Activated naive CD4-positive, alpha-beta T cell treated with anti-CD3 and anti-CD28 coated beads, Interleukin-2, amount 10 ng/mL, durations not matched to agents 7 days and 5 days (primary cell): ENCODE measurements around the gene CD46.
"Not testable (repeated sequence)": the region's sequence is repeated elsewhere in the genome, so short reads cannot be mapped to it uniquely, and the experiment has no call there.

ENCODE experiments used
- CTCF ChIA-PET: fragments of 350-600 bp; sonication (Branson Sonifier 250); formaldehyde crosslinking; loops from one replicate; lab custom pipeline; 2021; ENCODE audit warnings: antibody characterized with exemption; lab: Charles Lee
- DNase-seq: peaks from one replicate; pipeline ENCODE4 v3.0.0-alpha.2; 2020
- H3K27ac Mint-ChIP-seq: one replicate; pipeline ENCODE4 v1.8.0; 2021; ENCODE audit warnings: mild to moderate bottlenecking, moderate library complexity, mixed read lengths
- H3K27me3 Mint-ChIP-seq: one replicate; pipeline ENCODE4 v1.8.0; 2021; ENCODE audit warnings: mild to moderate bottlenecking, mixed read lengths
- H3K36me3 Mint-ChIP-seq: one replicate; pipeline ENCODE4 v1.8.0; 2021; ENCODE audit warnings: mixed read lengths
- H3K4me1 Mint-ChIP-seq: one replicate; pipeline ENCODE4 v1.8.0; 2021; ENCODE audit warnings: mixed read lengths
- H3K4me3 Mint-ChIP-seq: one replicate; pipeline ENCODE4 v1.8.0; 2021; ENCODE audit warnings: mild to moderate bottlenecking, moderate library complexity, mixed read lengths
- H3K9me3 Mint-ChIP-seq: one replicate; pipeline ENCODE4 v1.8.0; 2021; ENCODE audit warnings: mixed read lengths

The CD46 gene

DNA sequence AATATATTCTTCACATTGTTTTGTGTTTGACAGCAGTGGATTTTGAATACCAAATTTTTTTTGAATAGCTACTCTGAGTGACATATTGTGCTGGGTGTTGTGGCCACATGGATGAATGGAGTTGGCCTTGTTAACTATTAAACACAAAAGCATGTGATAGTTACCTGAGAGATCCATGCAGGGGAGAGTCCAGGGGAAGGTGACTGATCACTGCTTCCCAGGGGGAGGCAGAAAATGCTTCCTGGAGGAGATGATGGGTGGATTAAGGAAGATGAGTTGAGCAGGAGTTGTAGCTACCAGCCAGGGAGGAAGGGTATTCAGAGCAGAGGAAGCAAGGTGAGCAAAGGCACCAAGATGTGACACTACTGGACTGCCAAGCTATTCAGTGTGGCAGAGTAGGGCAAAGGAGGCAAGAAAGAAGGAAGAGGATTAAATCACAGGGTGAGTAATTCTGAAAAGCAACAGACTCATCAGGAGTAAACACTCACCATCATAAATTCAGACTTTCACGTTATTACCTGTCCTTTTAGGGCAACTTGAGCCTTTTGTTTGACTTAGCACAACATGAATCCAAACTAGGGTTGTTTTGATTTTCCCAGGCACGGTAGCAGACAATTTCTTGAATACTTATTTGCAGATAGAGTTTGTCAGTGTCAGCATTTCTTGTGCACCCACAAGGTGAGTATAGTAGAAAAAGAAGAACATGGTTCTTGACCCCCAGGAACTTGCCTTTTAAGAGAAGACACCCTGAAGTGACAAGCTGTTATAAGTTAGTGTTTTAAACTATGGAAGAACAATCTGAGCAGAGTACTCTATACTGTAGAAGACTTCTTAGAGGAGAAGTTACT lies 4.2 kb downstream of the CD46 start:
- Mint-ChIP-seq H3K36me3 (peaks cover 61% of the 10 kb centered on the region), H3K27me3 (no peaks in the 10 kb centered on the region), H3K4me1 (peaks cover 58% of the 10 kb centered on the region), H3K27ac (no peak overlapping the region), H3K9me3 (no peaks in the 10 kb centered on the region), H3K4me3 (no peak overlapping the region)
- DNase-seq = no peak
- CTCF ChIA-PET = interaction anchor here (1.0 kb wide), 1 partner anchor 41 kb away, joined by 6 read pairs; no protein-coding TSS in a partner anchor

DNA sequence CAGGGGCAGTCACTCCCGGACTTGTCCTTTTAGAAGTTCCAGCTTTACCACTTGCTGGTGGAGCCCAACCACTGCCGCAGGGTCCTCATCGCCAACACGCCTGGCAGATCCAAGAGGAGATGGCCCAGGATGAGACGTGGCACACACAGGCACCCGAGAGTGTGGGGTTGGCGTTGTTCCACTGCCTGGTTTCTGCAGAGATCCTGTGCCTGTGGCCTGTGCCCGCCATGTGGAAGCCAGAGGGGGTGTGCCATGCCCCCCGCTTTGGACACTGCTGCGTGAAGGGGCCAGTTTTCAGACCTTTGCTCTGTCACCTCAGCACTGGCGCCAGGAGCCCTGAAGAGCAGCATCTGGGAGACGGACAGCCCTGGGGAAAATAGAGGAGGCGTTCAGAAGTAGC lies 10.8 kb downstream of the CD46 start:
- DNase-seq = no peak
- no peaks in the 10 kb centered on the region for H3K27me3 Mint-ChIP-seq
- CTCF ChIA-PET = interaction anchor here (1.3 kb wide), 1 partner anchor 35 kb away, joined by 4 read pairs; no protein-coding TSS in a partner anchor
- peaks cover 75% of the 10 kb centered on the region for H3K36me3 Mint-ChIP-seq
- no peak overlapping the region for H3K27ac Mint-ChIP-seq
- H3K4me3 Mint-ChIP-seq = no peak overlapping the region
- peaks cover 7% of the 10 kb centered on the region for H3K4me1 Mint-ChIP-seq
- H3K9me3 Mint-ChIP-seq = peaks cover 5% of the 10 kb centered on the region

DNA sequence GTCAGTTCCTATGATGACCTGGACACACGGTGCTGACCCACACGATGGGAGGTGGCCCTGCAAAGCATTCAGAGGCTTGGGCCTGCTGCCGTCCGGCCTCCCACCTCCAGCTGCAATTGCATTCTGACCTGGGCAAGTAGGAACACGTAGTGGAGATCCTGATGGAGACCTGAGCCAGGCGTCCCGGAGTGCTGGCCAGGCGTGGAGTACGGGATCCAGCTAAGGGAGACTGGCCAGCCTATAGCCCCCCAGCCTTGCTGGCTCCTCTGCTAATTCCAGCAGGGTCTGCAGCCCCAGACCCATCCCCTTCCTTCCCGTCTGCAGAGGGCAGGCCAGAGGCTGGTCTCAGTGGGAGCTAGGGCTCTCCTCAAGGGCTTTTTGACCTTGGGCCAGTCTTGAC lies 11.2 kb downstream of the CD46 start:
- Mint-ChIP-seq H3K4me3 (no peak overlapping the region), H3K27ac (no peak overlapping the region), H3K36me3 (peaks cover 73% of the 10 kb centered on the region), H3K27me3 (no peaks in the 10 kb centered on the region), H3K4me1 (peaks cover 4% of the 10 kb centered on the region), H3K9me3 (peaks cover 5% of the 10 kb centered on the region)
- no peak for DNase-seq
- CTCF ChIA-PET = interaction anchor here (1.3 kb wide), 1 partner anchor 34 kb away, joined by 4 read pairs; no protein-coding TSS in a partner anchor

DNA sequence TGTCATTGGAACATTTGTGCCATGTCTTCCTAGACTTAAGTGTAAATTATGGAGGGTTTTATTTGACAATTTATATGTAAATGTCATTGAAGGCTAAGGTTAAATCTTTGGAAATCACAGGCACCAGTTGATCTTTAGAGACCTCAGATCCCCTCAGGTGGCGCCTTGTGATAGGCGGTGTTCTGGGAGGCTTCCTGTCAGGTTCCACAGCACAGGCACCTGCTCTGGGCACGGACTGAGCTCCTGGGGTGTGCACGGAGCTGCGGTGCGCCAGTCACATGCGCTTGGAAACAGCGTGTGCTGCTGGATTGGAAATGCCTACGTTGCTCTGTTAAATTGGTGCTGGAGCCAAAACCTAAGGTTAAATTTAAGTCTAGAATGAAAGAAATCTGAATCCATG lies 12.1 kb downstream of the CD46 start:
- DNase-seq = no peak
- H3K4me1 Mint-ChIP-seq = peaks cover 3% of the 10 kb centered on the region
- peaks cover 5% of the 10 kb centered on the region for H3K9me3 Mint-ChIP-seq
- H3K27me3 Mint-ChIP-seq = no peaks in the 10 kb centered on the region
- H3K27ac Mint-ChIP-seq = no peak overlapping the region
- peaks cover 75% of the 10 kb centered on the region for H3K36me3 Mint-ChIP-seq
- no peak overlapping the region for H3K4me3 Mint-ChIP-seq
- CTCF ChIA-PET = interaction anchor here (1.3 kb wide), 1 partner anchor 33 kb away, joined by 4 read pairs; no protein-coding TSS in a partner anchor

DNA sequence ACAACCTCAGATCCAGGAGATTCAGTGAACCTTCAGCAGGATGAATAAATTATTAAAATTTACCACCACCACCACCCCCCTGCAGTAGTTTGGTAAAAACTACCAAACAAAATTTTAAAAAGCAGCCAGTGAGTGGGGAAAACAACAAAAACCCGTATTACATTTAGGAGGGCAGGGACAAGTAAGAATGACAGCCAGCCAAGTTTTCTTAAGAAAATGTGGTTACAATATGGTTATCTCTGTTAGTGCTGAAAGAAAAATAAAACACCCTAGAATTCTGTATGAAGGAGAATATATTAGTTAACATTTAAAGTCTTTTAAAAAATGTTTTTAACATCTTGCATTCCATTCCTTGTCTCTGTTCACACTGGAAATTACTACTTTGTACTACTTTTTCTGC lies 14.7 kb downstream of the CD46 start:
- peaks cover 85% of the 10 kb centered on the region for H3K36me3 Mint-ChIP-seq
- no peaks in the 10 kb centered on the region for H3K27me3 Mint-ChIP-seq
- DNase-seq = no peak
- H3K4me1 Mint-ChIP-seq = peaks cover 3% of the 10 kb centered on the region
- no peak overlapping the region for H3K27ac Mint-ChIP-seq
- peaks cover 16% of the 10 kb centered on the region for H3K9me3 Mint-ChIP-seq
- no peak overlapping the region for H3K4me3 Mint-ChIP-seq
- CTCF ChIA-PET = no interaction called here

DNA sequence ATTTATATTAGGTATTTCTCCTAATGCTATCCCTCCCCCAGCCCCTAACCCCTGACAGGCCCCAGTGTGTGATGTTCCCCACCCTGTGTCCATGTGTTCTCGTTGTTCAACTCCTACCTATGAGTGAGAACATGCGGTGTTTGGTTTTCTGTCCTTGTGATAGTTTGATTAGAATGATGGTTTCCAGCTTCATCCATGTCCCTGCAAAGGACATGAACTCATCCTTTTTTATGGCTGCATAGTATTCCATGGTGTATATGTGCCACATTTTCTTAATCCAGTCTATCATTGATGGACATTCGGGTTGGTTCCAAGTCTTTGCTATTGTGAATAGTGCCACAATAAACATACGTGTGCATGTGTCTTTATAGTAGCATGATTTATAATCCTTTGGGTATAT lies 18.7 kb downstream of the CD46 start:
- H3K27me3 Mint-ChIP-seq, CTCF ChIA-PET, H3K4me1 Mint-ChIP-seq, H3K27ac Mint-ChIP-seq, DNase-seq, H3K4me3 Mint-ChIP-seq: not testable (repeated sequence)
- H3K36me3 Mint-ChIP-seq = peaks cover 90% of the 10 kb centered on the region
- H3K9me3 Mint-ChIP-seq = peaks cover 17% of the 10 kb centered on the region

DNA sequence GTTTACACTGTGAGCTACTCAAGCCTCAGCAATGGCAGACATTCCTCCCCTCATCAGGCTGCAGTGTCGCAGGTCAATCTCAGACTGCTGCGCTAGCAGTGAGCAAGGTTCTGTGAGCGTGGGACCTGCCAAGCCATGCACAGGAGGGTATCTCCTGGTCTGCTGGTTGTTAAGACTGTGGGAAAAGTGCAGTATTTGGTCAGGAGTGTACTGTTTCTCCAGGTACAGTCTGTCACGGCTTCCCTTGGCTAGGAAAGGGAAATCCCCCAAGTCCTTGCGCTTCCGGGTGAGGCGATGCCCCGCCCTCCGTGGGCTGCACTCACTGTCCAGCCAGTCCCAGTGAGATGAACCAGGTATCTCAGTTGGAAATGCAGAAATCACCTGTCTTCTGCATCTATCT lies 24.2 kb downstream of the CD46 start:
- DNase-seq, H3K4me1 Mint-ChIP-seq, H3K27ac Mint-ChIP-seq, H3K4me3 Mint-ChIP-seq, H3K27me3 Mint-ChIP-seq, CTCF ChIA-PET: not testable (repeated sequence)
- Mint-ChIP-seq H3K36me3 (peaks cover 93% of the 10 kb centered on the region), H3K9me3 (peaks cover 16% of the 10 kb centered on the region)

DNA sequence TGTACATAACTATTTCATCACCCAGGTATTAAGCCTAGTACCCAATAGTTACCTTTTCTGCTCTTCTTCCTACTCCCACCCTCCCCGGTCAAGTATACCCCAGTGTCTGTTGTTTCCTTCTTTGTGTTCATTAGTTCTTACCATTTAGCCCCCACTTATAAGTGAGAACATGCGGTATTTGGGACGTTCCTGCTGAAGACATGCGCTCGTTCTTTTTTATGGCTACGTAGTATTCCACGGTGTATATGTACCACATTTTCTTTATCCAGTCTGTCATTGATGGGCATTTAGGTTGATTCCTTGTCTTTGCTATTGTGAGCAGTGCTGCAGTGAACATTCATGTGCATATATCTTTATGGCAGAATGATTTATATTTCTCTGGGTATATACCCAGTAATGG lies 25.6 kb downstream of the CD46 start:
- H3K36me3 Mint-ChIP-seq = peaks cover 89% of the 10 kb centered on the region
- not testable (repeated sequence) for H3K4me1 Mint-ChIP-seq
- CTCF ChIA-PET = interaction anchor here (0.8 kb wide), 1 partner anchor 8 kb away, joined by 3 read pairs; no protein-coding TSS in a partner anchor

DNA sequence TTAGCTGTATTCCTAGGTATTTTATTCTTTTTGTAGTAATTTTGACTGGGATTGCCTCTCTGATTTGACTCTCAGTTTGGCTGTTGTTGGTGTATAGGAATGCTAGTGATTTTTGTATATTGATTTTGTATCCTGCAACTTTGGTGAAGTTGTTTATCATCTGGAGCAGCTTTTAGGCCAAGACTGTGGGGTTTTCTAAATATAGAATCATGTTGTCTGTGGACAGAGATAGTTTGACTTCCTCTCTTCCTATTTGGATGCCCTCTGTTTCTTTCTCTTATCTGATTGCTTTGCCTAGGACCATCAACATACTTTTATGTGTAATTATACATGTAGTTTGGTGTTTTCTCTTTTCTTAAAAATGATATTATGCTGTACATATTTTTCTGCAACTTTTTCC lies 27.2 kb downstream of the CD46 start:
- CTCF ChIA-PET = interaction anchor here (2.0 kb wide), 1 partner anchor 18 kb away, joined by 8 read pairs; no protein-coding TSS in a partner anchor
- Mint-ChIP-seq H3K4me3 (no peak overlapping the region), H3K9me3 (peaks cover 5% of the 10 kb centered on the region), H3K27me3 (no peaks in the 10 kb centered on the region), H3K27ac (no peak overlapping the region), H3K4me1 (peaks cover 9% of the 10 kb centered on the region), H3K36me3 (peaks cover 80% of the 10 kb centered on the region)
- no peak for DNase-seq

More for the DNA sequence above, 25.6 kb downstream of the CD46 start:
- H3K27me3 Mint-ChIP-seq, H3K9me3 Mint-ChIP-seq, DNase-seq, H3K4me3 Mint-ChIP-seq, H3K27ac Mint-ChIP-seq: not testable (repeated sequence)

DNA sequence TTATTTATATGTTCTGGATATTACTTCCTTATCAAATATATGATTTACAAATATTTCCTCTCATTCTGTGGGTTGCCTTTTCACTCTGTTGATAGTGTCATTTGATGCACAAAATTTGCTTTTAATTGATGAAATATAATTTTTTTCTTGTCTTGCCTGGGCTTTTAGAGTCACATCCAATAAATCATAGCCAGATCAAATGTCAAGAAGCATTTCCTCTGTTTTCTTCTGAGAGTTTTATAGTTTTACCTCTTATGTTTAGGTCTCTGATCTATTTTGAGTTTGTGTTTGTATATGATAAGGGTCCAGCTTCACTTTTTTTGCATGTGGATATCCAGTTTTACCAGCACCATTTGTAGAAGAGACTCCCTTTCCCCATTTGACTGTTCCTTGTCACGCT lies 29.5 kb downstream of the CD46 start:
- CTCF ChIA-PET = no interaction called here
- Mint-ChIP-seq H3K27ac (no peak overlapping the region), H3K9me3 (peaks cover 5% of the 10 kb centered on the region), H3K36me3 (peaks cover 73% of the 10 kb centered on the region), H3K4me1 (peaks cover 9% of the 10 kb centered on the region), H3K27me3 (no peaks in the 10 kb centered on the region), H3K4me3 (no peak overlapping the region)
- DNase-seq = no peak

DNA sequence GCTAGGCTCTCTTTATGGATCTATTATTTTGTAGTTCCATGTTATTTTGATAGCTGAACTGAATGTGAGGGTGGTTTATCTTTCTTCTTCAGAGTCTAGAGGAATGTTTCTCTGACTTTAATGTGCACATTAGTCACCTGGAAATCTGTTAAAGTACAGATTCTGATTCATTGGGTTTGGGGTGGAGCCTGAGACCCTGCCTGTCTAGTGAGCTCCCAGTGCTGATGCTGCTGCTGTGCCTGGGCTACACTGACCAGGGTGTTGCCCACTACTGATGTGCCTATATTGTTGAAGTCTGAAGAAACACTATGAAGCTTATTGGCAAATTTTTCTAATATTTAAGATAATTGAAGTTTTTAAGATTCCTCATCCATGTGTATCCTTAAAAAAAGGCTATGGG lies 35.9 kb downstream of the CD46 start:
- Mint-ChIP-seq H3K9me3 (no peaks in the 10 kb centered on the region), H3K27ac (no peak overlapping the region), H3K27me3 (no peaks in the 10 kb centered on the region), H3K4me3 (no peak overlapping the region), H3K36me3 (peaks cover 26% of the 10 kb centered on the region), H3K4me1 (no peaks in the 10 kb centered on the region)
- DNase-seq = no peak
- CTCF ChIA-PET = interaction anchor here (0.5 to 1.4 kb wide), 2 partner anchors 9 to 83 kb away, joined by 3 to 6 read pairs; no protein-coding TSS in a partner anchor

DNA sequence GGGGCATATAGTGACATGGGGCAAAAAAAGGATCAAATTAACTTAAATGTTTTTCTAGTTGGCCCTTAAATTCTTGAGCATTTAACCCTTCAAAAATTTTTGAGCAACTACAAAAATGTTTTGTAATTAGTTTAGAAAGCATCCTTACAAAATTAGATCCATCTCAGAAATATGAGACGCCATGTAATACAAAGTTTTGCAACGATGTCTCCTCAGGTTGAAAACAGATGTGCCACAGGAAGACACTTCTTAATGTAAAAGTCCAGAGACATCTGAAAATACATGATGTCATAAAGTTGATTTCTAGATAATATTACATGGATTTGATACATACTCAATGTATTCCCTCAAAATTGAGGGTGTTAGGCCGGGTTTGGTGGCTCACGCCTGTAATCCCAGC lies 37.5 kb downstream of the CD46 start:
- H3K36me3 Mint-ChIP-seq = peaks cover 23% of the 10 kb centered on the region
- H3K27me3 Mint-ChIP-seq = no peaks in the 10 kb centered on the region
- CTCF ChIA-PET = no interaction called here
- H3K9me3 Mint-ChIP-seq = no peaks in the 10 kb centered on the region
- no peak for DNase-seq
- no peaks in the 10 kb centered on the region for H3K4me1 Mint-ChIP-seq
- H3K27ac Mint-ChIP-seq = no peak overlapping the region
- H3K4me3 Mint-ChIP-seq = no peak overlapping the region

DNA sequence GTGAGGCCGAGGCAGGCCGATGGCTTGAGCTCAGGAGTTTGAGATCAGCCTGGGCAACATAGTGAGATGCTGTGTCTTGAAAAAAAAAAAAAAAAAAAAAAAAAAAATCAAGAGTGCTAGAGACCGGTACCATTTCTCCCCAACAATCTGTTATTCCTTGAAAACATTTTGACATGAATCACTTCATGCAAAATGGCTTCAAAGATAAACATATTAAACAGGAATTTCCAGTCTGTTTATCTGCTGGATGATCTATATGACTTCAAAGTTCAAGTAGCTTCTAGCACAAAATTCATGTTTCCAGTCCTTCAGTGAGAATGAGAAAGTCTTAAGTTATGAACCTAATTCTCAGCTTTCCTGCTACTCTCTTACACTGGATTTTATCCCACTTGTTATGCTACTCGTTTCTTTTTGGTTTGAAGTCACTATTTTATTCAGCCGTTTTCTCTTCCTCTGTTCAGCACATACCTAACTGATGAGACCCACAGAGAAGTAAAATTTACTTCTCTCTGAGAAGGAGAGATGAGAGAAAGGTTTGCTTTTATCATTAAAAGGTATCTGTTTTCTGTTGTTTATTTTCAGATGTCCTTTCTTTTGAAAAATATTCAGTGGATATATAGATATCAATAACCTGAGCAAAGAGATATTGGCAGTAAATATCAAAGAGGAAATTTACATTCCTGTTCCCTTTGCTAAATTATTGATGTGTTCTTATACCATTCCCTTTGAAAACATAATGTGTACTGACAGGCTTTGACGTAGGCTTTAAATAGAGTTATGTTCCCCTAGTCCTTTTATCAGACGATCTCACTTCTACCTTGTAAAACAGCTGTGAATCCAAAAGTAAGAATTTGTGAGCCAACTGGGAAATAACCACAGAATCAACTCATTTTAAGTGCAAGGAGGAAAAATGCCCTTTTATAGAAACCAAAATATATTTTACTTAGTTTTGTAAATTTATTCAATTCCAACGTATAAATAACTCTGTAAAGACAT lies 38.2 kb downstream of the CD46 start:
- Mint-ChIP-seq H3K27ac (no peak overlapping the region), H3K4me1 (no peaks in the 10 kb centered on the region), H3K4me3 (no peak overlapping the region), H3K9me3 (no peaks in the 10 kb centered on the region), H3K27me3 (no peaks in the 10 kb centered on the region), H3K36me3 (peaks cover 22% of the 10 kb centered on the region)
- CTCF ChIA-PET = no interaction called here
- DNase-seq = no peak

DNA sequence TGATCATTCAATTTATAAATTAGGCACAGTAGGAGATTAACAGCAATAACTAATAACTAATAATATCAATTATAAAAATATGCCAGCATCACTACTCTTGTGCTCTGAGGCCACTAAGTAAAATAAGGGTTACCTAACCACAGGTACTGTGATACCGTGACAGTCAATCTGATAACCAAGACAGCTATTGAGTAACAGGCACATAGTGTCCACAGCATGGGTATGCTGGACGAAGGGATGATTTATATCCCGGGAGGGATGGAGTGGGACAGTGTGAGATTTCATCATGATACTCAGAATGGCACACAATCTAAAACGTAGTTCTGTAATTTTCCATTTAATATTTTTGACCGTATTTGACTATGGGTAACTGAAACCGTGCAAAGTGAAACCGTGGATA lies 39.4 kb downstream of the CD46 start:
- no peak for DNase-seq
- CTCF ChIA-PET = no interaction called here
- Mint-ChIP-seq H3K36me3 (peaks cover 21% of the 10 kb centered on the region), H3K27me3 (no peaks in the 10 kb centered on the region), H3K4me1 (no peaks in the 10 kb centered on the region), H3K9me3 (no peaks in the 10 kb centered on the region), H3K27ac (no peak overlapping the region), H3K4me3 (no peak overlapping the region)
